ENCODE results near the gene ACKR2. TPM values are rescaled to one million over a fixed set of nuclear protein-coding genes. Genes with fewer than 3 reads are reported as not detected.
"Not testable (repeated sequence)": the region's sequence is repeated elsewhere in the genome, so short reads cannot be mapped to it uniquely, and the experiment has no call there.

ACKR2 gene
- total and polyA plus RNA-seq, 2 experiments from 2014 or later, result 1.7 to 3.9 TPM

- Histone ChIP-seq H3K79me2 (no peaks in the 10 kb centered on the region), H3K4me3 (peak overlapping the region; percentile 68), H2AFZ (peak overlapping the region; percentile 98), H3K27me3 (peaks cover 3% of the 10 kb centered on the region), H3K36me3 (replicated peaks; ENCODE audit: insufficient read depth, low read depth) (no peaks in the 10 kb centered on the region), H3K27ac (peak overlapping the region; percentile 37), H3K9me3 (ENCODE audit: low read depth) (no peaks in the 10 kb centered on the region), H3K9me2 (replicated peaks; ENCODE audit: insufficient read depth) (no peaks in the 10 kb centered on the region), H4K20me1 (ENCODE audit: insufficient read depth, poor library complexity, severe bottlenecking) (no peaks in the 10 kb centered on the region), H3K4me1 (ENCODE audit: insufficient read depth) (peaks cover 5% of the 10 kb centered on the region), H3K4me2 (peak overlapping the region; percentile 90)
- no peak for TF ChIP-seq EZH2phosphoT487 (IDR thresholded peaks at IDR 0.05; ENCODE audit: low read depth, severe bottlenecking, unreplicated experiment)
- peak; percentile 90 for TF ChIP-seq CTCF (IDR thresholded peaks at IDR 0.05; ENCODE audit: poor library complexity)
- TF ChIP-seq EZH2 (IDR thresholded peaks at IDR 0.05; ENCODE audit: borderline replicate concordance), result no peak
- peak; percentile 92 for DNase-seq (ENCODE audit: low spot score)
- WGBS (ENCODE audit: low lambda C conversion rate, missing lambda C conversion rate), result 11% methylated on average over 55 of the region's 61 CpGs
Observed at GRCh38 chr3:42880601-42881451, 71.6 kb downstream of the ACKR2 start.

- not testable (repeated sequence) for H3K79me2 ChIP-seq; DNase-seq (ENCODE audit: low spot score); H3K9me3 ChIP-seq (ENCODE audit: low read depth); H3K27me3 ChIP-seq; H3K9me2 ChIP-seq (replicated peaks; ENCODE audit: insufficient read depth); H3K4me3 ChIP-seq; H3K27ac ChIP-seq; H4K20me1 ChIP-seq (ENCODE audit: insufficient read depth, poor library complexity, severe bottlenecking); H3K4me2 ChIP-seq; H3K36me3 ChIP-seq (replicated peaks; ENCODE audit: insufficient read depth, low read depth); H3K4me1 ChIP-seq (ENCODE audit: insufficient read depth); H2AFZ ChIP-seq
- 83% methylated on average over 6 of the region's 6 CpGs for WGBS (ENCODE audit: low lambda C conversion rate, missing lambda C conversion rate)
Observed at GRCh38 chr3:42883251-42883930, 74.1 kb downstream of the ACKR2 start.

DNA sequence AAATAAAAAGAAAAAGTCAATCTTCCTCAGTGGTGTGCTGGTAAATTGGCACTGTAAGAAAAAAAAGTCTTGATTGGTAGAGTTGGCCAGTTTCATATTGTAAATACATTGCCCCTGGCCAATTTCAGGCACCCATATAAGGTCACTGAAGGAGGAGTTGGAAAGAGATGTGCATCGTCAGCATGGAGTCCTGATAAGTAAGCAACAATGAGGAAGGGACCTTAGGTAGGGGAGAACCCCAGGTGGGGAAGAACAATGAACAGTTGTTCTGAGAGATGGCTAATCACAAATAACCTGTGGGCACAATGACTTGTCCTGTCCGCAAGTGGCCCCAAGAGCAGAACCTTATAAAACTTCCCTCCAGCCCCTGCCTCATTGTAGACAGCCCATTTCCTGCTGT, 75.1 kb downstream of the ACKR2 start:
- H4K20me1 ChIP-seq (ENCODE audit: insufficient read depth, poor library complexity, severe bottlenecking), result no peaks in the 10 kb centered on the region
- no peaks in the 10 kb centered on the region for H3K79me2 ChIP-seq
- DNase-seq (ENCODE audit: low spot score), result no peak
- H2AFZ ChIP-seq, result no peak overlapping the region
- no peaks in the 10 kb centered on the region for H3K9me2 ChIP-seq (replicated peaks; ENCODE audit: insufficient read depth)
- H3K4me2 ChIP-seq, result no peak overlapping the region
- H3K27ac ChIP-seq, result no peak overlapping the region
- no peaks in the 10 kb centered on the region for H3K9me3 ChIP-seq (ENCODE audit: low read depth)
- no peaks in the 10 kb centered on the region for H3K27me3 ChIP-seq
- H3K4me1 ChIP-seq (ENCODE audit: insufficient read depth), result no peaks in the 10 kb centered on the region
- no peak overlapping the region for H3K4me3 ChIP-seq
- TF ChIP-seq CTCF (IDR thresholded peaks at IDR 0.05; ENCODE audit: poor library complexity), result no peak
- no peak for TF ChIP-seq EZH2 (IDR thresholded peaks at IDR 0.05; ENCODE audit: borderline replicate concordance)
- TF ChIP-seq EZH2phosphoT487 (IDR thresholded peaks at IDR 0.05; ENCODE audit: low read depth, severe bottlenecking, unreplicated experiment), result no peak
- 73% methylated on average over 2 of the region's 2 CpGs for WGBS (ENCODE audit: low lambda C conversion rate, missing lambda C conversion rate)
- no peaks in the 10 kb centered on the region for H3K36me3 ChIP-seq (replicated peaks; ENCODE audit: insufficient read depth, low read depth)

GRCh38 chr3:42886294-42886822, 77.1 kb downstream of the ACKR2 start:
- no peak overlapping the region for H3K27ac ChIP-seq
- no peaks in the 10 kb centered on the region for H3K9me3 ChIP-seq (ENCODE audit: low read depth)
- no peaks in the 10 kb centered on the region for H3K4me1 ChIP-seq (ENCODE audit: insufficient read depth)
- H3K9me2 ChIP-seq (replicated peaks; ENCODE audit: insufficient read depth), result no peaks in the 10 kb centered on the region
- TF ChIP-seq EZH2 (IDR thresholded peaks at IDR 0.05; ENCODE audit: borderline replicate concordance), result no peak
- no peak for TF ChIP-seq EZH2phosphoT487 (IDR thresholded peaks at IDR 0.05; ENCODE audit: low read depth, severe bottlenecking, unreplicated experiment)
- TF ChIP-seq CTCF (IDR thresholded peaks at IDR 0.05; ENCODE audit: poor library complexity), result no peak
- H4K20me1 ChIP-seq (ENCODE audit: insufficient read depth, poor library complexity, severe bottlenecking), result no peaks in the 10 kb centered on the region
- H3K4me3 ChIP-seq, result no peak overlapping the region
- 64% methylated on average over 1 of the region's 1 CpG for WGBS (ENCODE audit: low lambda C conversion rate, missing lambda C conversion rate)
- H3K4me2 ChIP-seq, result no peak overlapping the region
- no peaks in the 10 kb centered on the region for H3K27me3 ChIP-seq
- DNase-seq (ENCODE audit: low spot score), result no peak
- H3K79me2 ChIP-seq, result no peaks in the 10 kb centered on the region
- no peak overlapping the region for H2AFZ ChIP-seq
- no peaks in the 10 kb centered on the region for H3K36me3 ChIP-seq (replicated peaks; ENCODE audit: insufficient read depth, low read depth)

Data from hepatocyte (in vitro differentiated cells).